Measurements from ENCODE around the gene IL4I1. TPM values are rescaled to one million over a fixed set of nuclear protein-coding genes. Genes with fewer than 3 reads are reported as not detected.
"Not testable (repeated sequence)": the region's sequence is repeated elsewhere in the genome, so short reads cannot be mapped to it uniquely, and the experiment has no call there.

The IL4I1 gene
- 0.60 TPM for polyA plus RNA-seq (2013, experiment 1 of 2)
- polyA plus RNA-seq (2013, experiment 2 of 2), result 0.25 TPM

GRCh38 chr19:49896863-49897621, at the start of gene IL4I1:
IL4I1 (minus strand) TSS chr19:49896887; CDS start chr19:49896160, 727 bp downstream.
- no peaks in the 10 kb centered on the region; the same call in none of the 2 replicates for H3K27me3 ChIP-seq (ENCODE audit: insufficient read depth, low read length)
- H3K36me3 ChIP-seq (ENCODE audit: insufficient read depth, low read length), result no peaks in the 10 kb centered on the region
- no peaks in the 10 kb centered on the region for H3K4me1 ChIP-seq (ENCODE audit: insufficient read depth, low read length)
- 57% methylated on average over 20 of the region's 20 CpGs for WGBS
- H3K4me3 ChIP-seq (ENCODE audit: low read length), result no peak within 1 kb of the TSS
- no peak within 1 kb of the TSS for H3K27ac ChIP-seq (ENCODE audit: low read depth, low read length)
- H3K9ac ChIP-seq (ENCODE audit: low read depth, low read length), result no peak within 1 kb of the TSS
- no peaks in the 10 kb centered on the region for H3K9me3 ChIP-seq (ENCODE audit: insufficient read depth, low read depth, low read length)

- no peaks in the 10 kb centered on the region for H3K27me3 ChIP-seq (ENCODE audit: insufficient read depth, low read length)
- H3K9ac ChIP-seq (ENCODE audit: low read depth, low read length), result no peak overlapping the region
- H3K4me1 ChIP-seq (ENCODE audit: insufficient read depth, low read length), result no peaks in the 10 kb centered on the region
- no peaks in the 10 kb centered on the region for H3K9me3 ChIP-seq (ENCODE audit: insufficient read depth, low read depth, low read length)
- 87% methylated on average over 8 of the region's 8 CpGs for WGBS
- no peak overlapping the region for H3K27ac ChIP-seq (ENCODE audit: low read depth, low read length)
- no peaks in the 10 kb centered on the region for H3K36me3 ChIP-seq (ENCODE audit: insufficient read depth, low read length)
- H3K4me3 ChIP-seq (ENCODE audit: low read length), result no peak overlapping the region
These were observed 49.7 kb upstream of the IL4I1 start for GRCh38 chr19:49946415-49946814.

GRCh38 chr19:49944567-49944966, 47.9 kb upstream of the IL4I1 start:
- not testable (repeated sequence) for H3K27me3 ChIP-seq (ENCODE audit: insufficient read depth, low read length); H3K9me3 ChIP-seq (ENCODE audit: insufficient read depth, low read depth, low read length); H3K36me3 ChIP-seq (ENCODE audit: insufficient read depth, low read length); H3K4me3 ChIP-seq (ENCODE audit: low read length); H3K9ac ChIP-seq (ENCODE audit: low read depth, low read length); H3K27ac ChIP-seq (ENCODE audit: low read depth, low read length); H3K4me1 ChIP-seq (ENCODE audit: insufficient read depth, low read length)
- 89% methylated on average over 4 of the region's 5 CpGs for WGBS

- WGBS, result 96% methylated on average over 5 of the region's 5 CpGs
- Histone ChIP-seq H3K4me3 (ENCODE audit: low read length) (no peak overlapping the region), H3K27me3 (ENCODE audit: insufficient read depth, low read length) (no peaks in the 10 kb centered on the region), H3K36me3 (ENCODE audit: insufficient read depth, low read length) (no peaks in the 10 kb centered on the region), H3K4me1 (ENCODE audit: insufficient read depth, low read length) (no peaks in the 10 kb centered on the region), H3K27ac (ENCODE audit: low read depth, low read length) (no peak overlapping the region), H3K9me3 (ENCODE audit: insufficient read depth, low read depth, low read length) (no peaks in the 10 kb centered on the region), H3K9ac (ENCODE audit: low read depth, low read length) (no peak overlapping the region)
These were observed 43.8 kb upstream of the IL4I1 start for GRCh38 chr19:49940482-49940791.

GRCh38 chr19:49939721-49940481, 43.2 kb upstream of the IL4I1 start:
- Histone ChIP-seq H3K27ac (ENCODE audit: low read depth, low read length) (no peak overlapping the region), H3K9ac (ENCODE audit: low read depth, low read length) (no peak overlapping the region), H3K27me3 (ENCODE audit: insufficient read depth, low read length) (no peaks in the 10 kb centered on the region), H3K36me3 (ENCODE audit: insufficient read depth, low read length) (no peaks in the 10 kb centered on the region), H3K9me3 (ENCODE audit: insufficient read depth, low read depth, low read length) (no peaks in the 10 kb centered on the region), H3K4me1 (ENCODE audit: insufficient read depth, low read length) (no peaks in the 10 kb centered on the region), H3K4me3 (ENCODE audit: low read length) (no peak overlapping the region)
- 82% methylated on average over 7 of the region's 7 CpGs for WGBS

- Histone ChIP-seq H3K27ac (ENCODE audit: low read depth, low read length) (no peak overlapping the region), H3K9ac (ENCODE audit: low read depth, low read length) (no peak overlapping the region), H3K27me3 (ENCODE audit: insufficient read depth, low read length) (no peaks in the 10 kb centered on the region), H3K4me1 (ENCODE audit: insufficient read depth, low read length) (no peaks in the 10 kb centered on the region), H3K36me3 (ENCODE audit: insufficient read depth, low read length) (no peaks in the 10 kb centered on the region), H3K4me3 (ENCODE audit: low read length) (no peak overlapping the region), H3K9me3 (ENCODE audit: insufficient read depth, low read depth, low read length) (no peaks in the 10 kb centered on the region)
- 88% methylated on average over 4 of the region's 4 CpGs for WGBS
These were observed 42.0 kb upstream of the IL4I1 start for GRCh38 chr19:49938662-49939061.

GRCh38 chr19:49937750-49938381, 41.2 kb upstream of the IL4I1 start:
- H3K27ac ChIP-seq (ENCODE audit: low read depth, low read length), result no peak overlapping the region

GRCh38 chr19:49936549-49936948, 39.9 kb upstream of the IL4I1 start:
- Histone ChIP-seq H3K9ac (ENCODE audit: low read depth, low read length) (no peak overlapping the region), H3K9me3 (ENCODE audit: insufficient read depth, low read depth, low read length) (no peaks in the 10 kb centered on the region)

More at GRCh38 chr19:49937750-49938381, 41.2 kb upstream of the IL4I1 start:
- H3K4me3 ChIP-seq (ENCODE audit: low read length), result peak overlapping the region; percentile 30
- no peaks in the 10 kb centered on the region for H3K27me3 ChIP-seq (ENCODE audit: insufficient read depth, low read length)
- WGBS, result 21% methylated on average over 35 of the region's 35 CpGs
- H3K9ac ChIP-seq (ENCODE audit: low read depth, low read length), result no peak overlapping the region
- H3K4me1 ChIP-seq (ENCODE audit: insufficient read depth, low read length), result no peaks in the 10 kb centered on the region
- H3K9me3 ChIP-seq (ENCODE audit: insufficient read depth, low read depth, low read length), result no peaks in the 10 kb centered on the region
- H3K36me3 ChIP-seq (ENCODE audit: insufficient read depth, low read length), result no peaks in the 10 kb centered on the region; the same call in 1 of the 2 replicates

GRCh38 chr19:49933643-49934042, 37.0 kb upstream of the IL4I1 start:
- no peaks in the 10 kb centered on the region for H3K4me1 ChIP-seq (ENCODE audit: insufficient read depth, low read length)
- H3K36me3 ChIP-seq (ENCODE audit: insufficient read depth, low read length), result no peaks in the 10 kb centered on the region; the same call in 1 of the 2 replicates
- no peak overlapping the region for H3K4me3 ChIP-seq (ENCODE audit: low read length)
- H3K9ac ChIP-seq (ENCODE audit: low read depth, low read length), result no peak overlapping the region
- H3K9me3 ChIP-seq (ENCODE audit: insufficient read depth, low read depth, low read length), result no peaks in the 10 kb centered on the region
- H3K27ac ChIP-seq (ENCODE audit: low read depth, low read length), result no peak overlapping the region
- 89% methylated on average over 8 of the region's 8 CpGs for WGBS
- no peaks in the 10 kb centered on the region for H3K27me3 ChIP-seq (ENCODE audit: insufficient read depth, low read length)

More at GRCh38 chr19:49936549-49936948, 39.9 kb upstream of the IL4I1 start:
- 84% methylated on average over 5 of the region's 5 CpGs for WGBS
- H3K36me3 ChIP-seq (ENCODE audit: insufficient read depth, low read length), result no peaks in the 10 kb centered on the region; the same call in 1 of the 2 replicates
- H3K4me3 ChIP-seq (ENCODE audit: low read length), result no peak overlapping the region
- no peaks in the 10 kb centered on the region for H3K27me3 ChIP-seq (ENCODE audit: insufficient read depth, low read length)
- H3K27ac ChIP-seq (ENCODE audit: low read depth, low read length), result no peak overlapping the region
- H3K4me1 ChIP-seq (ENCODE audit: insufficient read depth, low read length), result no peaks in the 10 kb centered on the region

- H3K27me3 ChIP-seq (ENCODE audit: insufficient read depth, low read length), result no peaks in the 10 kb centered on the region
- H3K36me3 ChIP-seq (ENCODE audit: insufficient read depth, low read length), result peaks cover 2% of the 10 kb centered on the region
- no peak overlapping the region for H3K9ac ChIP-seq (ENCODE audit: low read depth, low read length)
- WGBS, result 97% methylated on average over 25 of the region's 25 CpGs
- H3K4me3 ChIP-seq (ENCODE audit: low read length), result no peak overlapping the region
- no peaks in the 10 kb centered on the region for H3K9me3 ChIP-seq (ENCODE audit: insufficient read depth, low read depth, low read length)
- 0 out of 2 replicates have a peak, but pooled peaks cover 3% of the 10 kb centered on the region for H3K4me1 ChIP-seq (ENCODE audit: insufficient read depth, low read length)
- no peak overlapping the region for H3K27ac ChIP-seq (ENCODE audit: low read depth, low read length)
These were observed 36.0 kb upstream of the IL4I1 start for GRCh38 chr19:49932731-49933131.

- no peak overlapping the region for H3K27ac ChIP-seq (ENCODE audit: low read depth, low read length)
- WGBS, result 92% methylated on average over 5 of the region's 5 CpGs
- H3K9ac ChIP-seq (ENCODE audit: low read depth, low read length), result no peak overlapping the region
- no peak overlapping the region for H3K4me3 ChIP-seq (ENCODE audit: low read length)
- no peaks in the 10 kb centered on the region for H3K27me3 ChIP-seq (ENCODE audit: insufficient read depth, low read length)
- H3K36me3 ChIP-seq (ENCODE audit: insufficient read depth, low read length), result peaks cover 9% of the 10 kb centered on the region
- H3K4me1 ChIP-seq (ENCODE audit: insufficient read depth, low read length), result 0 out of 2 replicates have a peak, but pooled peaks cover 7% of the 10 kb centered on the region
- no peaks in the 10 kb centered on the region for H3K9me3 ChIP-seq (ENCODE audit: insufficient read depth, low read depth, low read length)
These were observed 35.4 kb upstream of the IL4I1 start for GRCh38 chr19:49932041-49932451.
